Stimulated activated CD4-positive, alpha-beta T cell treated with anti-CD3 and anti-CD28 coated beads, Interleukin-4, amount 100 ng/mL, for 1 hour (primary cell): ENCODE measurements around the gene HEXIM1.

ENCODE experiments used
- DNase-seq: peaks from one replicate; pipeline ENCODE4 v3.0.0-alpha.2; 2020

The HEXIM1 gene

DNA sequence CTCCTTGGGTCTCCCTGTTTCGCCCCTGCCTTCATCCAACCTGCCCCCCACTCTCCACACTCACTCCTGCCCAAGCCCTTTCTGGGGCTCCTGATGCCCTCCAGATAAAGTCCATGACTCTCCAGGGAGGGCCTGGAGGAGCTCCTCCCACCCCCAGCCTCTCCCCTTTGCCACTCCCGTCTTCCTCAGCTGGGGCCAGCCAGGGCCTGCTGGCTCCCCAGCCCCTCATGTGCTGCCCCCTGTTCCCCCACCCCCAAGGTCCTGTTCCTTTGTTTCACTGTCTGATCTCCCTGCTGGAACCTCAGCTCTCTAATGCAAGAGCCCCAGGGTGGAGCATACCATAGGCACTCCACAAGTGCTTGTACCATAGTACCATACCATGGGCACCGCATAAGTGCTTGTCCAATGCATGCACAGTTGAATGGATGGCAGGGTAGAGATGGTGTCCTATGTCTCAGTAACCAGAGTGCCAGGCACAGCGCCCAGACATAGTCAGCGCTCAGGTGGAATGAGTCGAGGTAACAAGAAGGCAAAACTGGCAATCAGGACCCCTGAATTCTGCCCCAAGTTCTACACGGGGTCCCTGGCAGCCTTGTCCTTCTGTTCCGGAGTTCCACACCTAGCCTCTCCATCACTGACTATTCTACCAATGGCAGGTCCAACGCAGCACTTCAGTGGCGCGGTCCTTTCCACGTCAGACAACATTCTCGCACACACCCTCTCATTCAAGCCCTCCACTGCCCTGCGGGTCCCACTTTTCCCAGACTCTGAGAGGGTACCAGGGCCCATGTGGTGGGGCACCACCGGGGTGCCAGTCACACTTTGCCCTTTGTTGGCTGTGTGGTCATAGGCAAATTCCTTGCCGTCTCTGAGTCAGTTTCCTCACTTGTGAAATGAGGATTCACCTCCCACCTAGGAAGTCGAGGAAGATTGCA lies 17.3 kb upstream of the HEXIM1 start:
- DNase-seq: no peak

DNA sequence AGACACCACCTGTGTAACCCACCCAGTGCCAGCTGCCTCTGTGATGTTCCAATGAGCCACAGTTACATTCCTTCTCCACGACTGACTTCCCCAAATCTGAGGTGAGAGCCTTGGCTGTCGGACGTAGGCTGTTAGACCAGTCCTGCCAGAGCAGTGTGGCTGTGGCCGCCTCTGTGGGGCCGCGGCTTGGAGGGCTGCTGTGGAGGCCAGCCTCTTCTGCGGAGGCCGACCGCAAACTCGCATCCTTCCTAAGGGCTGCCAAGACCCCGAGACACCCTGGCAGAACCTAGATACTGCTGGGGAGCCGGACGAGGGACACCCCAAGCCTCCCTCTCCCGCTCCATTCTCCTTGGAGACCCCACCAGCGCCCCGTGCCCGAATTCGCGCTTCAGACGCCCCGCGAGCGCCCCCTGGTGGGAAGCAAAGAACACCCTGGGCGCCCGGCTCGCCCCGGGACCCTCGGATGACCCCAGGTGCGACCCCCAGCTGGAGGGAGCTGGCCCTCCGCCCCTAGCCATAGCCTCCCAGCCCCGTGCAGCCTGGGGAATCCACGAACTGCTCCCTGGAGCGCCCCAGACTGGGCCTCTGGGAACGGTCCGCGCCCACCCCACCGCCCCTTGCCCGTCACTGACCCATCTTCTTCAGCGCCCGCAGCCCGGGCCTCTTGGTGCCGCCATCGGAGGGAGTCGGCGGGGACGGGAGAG lies 16.5 kb upstream of the HEXIM1 start:
- DNase-seq: peak; percentile 66

DNA sequence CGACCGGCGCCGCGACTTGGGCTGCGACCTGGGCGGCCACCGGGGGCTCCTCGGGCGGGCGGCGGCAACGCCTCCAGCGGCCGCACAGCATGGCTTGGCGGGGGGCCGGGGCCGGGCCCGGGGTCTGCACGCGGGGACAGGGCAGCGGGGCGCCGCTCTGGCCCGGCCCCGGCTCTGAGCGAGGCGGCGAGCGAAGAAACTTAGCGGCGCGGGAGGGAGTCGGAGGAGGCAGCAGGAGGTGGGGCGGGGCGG lies 16.0 kb upstream of the HEXIM1 start, which contains the start of gene PLCD3:
Gene PLCD3 (minus strand): TSS at position 196 of the 252 bp plus-strand sequence. CDS start 105 bp downstream, at position 91.
- no peak for DNase-seq

DNA sequence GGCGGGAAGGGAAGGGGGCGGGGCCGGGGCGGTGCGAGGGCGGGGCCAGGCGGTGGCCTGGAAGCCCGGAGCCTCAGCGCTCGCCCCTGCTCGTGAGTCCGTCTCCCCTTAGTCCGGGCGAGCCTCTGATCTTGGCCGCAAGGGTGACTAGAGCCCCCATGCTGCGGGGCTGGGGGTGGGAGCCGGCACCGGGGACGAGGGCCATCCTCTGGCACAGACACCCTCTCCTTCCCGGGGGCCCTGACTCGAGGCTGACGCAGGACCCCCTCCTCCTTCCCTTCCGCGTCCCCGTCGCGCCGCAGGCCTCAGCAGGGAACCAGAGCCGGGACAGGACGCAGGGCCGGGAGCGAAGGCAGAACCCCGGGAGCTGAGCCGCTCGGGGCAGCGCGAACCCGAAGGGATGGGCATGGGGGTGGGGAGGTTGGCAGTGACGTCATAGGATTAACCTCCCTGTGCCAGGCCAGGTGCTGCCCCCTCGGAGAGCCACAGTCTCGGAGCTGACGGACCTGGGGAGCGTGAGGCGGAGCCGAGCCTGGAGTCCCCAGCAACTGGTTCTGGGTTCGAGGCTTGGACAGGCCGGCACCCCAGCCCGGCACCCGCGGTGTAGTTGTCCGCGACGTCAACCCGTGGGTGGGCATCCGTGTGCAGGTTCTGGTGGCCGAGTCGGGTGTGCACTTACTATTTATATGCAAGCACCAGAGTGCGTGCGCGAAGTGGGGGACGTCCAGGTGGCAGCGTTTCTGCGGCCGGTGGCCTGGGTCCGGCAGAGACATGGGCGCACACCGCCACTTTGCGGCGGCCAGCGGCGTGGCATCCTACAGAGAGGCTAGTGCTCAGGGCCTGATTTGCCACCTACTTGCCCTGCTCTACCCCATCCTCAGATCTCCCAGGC lies 15.5 kb upstream of the HEXIM1 start:
- peak; percentile 73 for DNase-seq

DNA sequence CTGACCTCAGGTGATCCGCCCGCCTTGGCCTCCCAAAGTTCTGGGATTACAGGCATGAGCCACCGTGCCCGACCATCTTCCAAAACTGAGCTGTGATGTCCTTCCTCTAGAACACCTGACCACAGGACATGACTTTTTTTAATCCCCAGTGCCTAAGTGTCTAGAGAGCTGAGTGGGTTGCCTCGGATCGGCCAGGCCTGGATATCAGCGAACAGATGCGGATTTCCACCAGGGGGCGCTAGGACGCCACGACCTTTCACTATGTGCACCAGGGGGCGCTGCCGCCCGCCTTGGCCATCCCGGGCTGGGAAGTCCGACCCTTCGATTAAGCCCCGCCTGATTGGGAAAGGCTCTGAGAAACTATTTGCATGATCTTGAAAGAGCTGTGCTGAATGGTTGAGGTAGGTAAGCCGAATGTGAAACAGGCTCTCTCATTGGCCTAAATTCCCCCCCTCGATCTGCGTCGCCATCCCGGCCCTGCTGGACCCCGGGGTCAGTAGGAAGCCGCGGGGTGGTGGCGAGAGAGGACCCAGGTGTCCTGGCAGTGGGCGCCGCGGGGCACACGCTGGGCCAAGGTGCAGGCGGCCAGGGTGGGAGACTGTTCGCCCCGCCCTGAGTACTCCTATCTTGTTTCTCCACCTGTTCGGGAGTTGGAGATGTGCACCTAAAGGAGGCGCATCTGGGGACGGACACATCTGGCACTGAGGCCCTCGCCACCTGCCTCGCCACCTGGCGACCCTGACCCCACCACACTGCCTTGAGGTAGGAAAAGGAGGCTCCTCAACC lies 12.9 kb upstream of the HEXIM1 start, which contains the start of gene ACBD4:
Gene ACBD4 (plus strand): TSS at position 496 of the 786 bp plus-strand sequence. CDS start 458 bp downstream, outside the sequence.
- peak; percentile 96 for DNase-seq

DNA sequence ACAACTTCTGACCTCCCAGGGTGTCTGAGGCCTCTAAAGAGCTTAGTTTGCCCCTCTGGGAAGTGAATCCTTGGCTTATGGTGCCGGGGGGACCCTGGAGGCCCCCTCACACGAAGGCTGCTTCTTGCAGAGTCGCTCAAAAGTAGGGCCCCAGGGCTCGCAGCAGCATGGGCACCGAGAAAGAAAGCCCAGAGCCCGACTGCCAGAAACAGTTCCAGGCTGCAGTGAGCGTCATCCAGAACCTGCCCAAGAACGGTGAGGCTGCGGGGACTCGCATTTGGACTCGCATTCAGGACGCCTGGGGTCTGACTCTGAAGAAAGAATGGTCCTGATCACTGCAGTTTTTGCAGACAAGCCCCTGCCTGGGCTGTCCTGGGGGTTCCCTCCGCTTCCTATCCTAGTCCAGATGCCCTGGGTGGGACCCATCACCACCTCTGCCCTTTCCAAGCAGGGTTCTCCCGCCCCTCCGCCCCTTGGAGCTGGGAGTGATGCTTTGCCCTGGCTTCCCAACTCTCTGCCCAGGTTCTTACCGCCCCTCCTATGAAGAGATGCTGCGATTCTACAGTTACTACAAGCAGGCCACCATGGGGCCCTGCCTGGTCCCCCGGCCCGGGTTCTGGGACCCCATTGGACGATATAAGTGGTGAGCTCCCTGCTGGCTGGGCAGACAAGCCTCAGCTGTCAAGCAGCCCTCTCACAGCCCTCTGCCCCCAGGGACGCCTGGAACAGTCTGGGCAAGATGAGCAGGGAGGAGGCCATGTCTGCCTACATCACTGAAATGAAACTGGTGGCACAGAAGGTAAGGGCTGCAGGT lies 12.1 kb upstream of the HEXIM1 start:
- no peak for DNase-seq

DNA sequence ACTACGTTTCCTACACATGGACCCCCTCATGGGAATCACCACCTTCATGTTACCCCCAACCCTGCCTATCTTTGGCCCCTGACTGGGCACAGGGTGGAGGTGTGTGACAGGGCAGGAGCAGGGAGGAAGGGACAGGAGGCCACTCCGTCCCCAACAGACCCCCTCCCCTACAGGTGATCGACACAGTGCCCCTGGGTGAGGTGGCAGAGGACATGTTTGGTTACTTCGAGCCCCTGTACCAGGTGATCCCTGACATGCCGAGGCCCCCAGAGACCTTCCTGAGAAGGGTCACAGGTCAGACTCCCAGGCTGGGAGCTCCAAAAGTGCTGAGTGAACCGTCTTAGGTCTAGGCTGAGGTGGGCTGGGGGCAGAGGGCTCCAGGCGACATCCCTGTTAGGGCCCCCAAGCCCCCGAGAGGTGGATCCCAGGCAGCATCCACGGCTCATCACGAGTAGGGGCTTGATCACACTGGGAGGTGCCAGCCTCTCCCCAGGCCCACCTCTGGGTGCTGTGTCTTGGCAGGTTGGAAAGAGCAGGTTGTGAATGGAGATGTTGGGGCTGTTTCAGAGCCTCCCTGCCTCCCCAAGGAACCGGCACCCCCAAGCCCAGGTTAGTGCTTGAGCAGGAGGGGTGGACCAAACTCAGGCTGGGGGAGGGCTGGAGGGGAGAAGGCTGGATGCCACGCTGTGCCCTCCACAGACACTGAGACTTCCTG lies 11.3 kb upstream of the HEXIM1 start:
- DNase-seq: no peak

DNA sequence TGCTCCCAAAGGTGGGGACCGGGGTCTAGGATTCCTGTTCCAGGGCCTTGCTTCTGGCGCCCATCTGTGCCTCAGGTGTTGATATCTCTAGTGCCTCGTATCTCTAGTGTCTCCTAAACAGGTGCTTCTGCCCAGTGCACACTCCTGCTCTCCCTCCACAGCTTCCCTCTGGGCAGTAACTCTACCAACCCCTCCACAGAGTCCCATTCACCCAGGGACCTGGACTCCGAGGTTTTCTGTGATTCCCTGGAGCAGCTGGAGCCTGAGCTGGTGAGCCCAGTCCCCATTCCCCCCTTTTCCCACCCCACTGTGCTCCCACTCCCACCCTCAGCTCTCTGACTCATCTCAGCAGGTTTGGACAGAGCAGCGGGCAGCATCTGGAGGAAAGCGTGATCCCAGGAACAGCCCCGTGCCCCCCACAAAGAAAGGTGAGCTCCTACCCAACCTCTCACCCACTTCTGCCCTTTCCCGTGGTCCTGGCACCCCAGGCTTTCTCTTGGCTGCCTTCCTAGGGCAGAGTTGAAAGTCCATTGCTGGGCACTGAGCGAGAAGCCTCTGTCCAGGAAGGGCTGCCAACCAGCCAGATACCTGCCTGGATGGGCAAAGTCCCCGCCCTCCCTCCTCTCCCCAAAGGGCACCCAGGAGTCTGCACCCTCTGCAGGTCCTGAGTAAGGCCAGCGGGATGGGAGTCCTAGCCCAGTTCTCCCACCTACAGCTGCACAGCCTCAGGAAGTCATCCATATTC lies 10.5 kb upstream of the HEXIM1 start:
- no peak for DNase-seq

DNA sequence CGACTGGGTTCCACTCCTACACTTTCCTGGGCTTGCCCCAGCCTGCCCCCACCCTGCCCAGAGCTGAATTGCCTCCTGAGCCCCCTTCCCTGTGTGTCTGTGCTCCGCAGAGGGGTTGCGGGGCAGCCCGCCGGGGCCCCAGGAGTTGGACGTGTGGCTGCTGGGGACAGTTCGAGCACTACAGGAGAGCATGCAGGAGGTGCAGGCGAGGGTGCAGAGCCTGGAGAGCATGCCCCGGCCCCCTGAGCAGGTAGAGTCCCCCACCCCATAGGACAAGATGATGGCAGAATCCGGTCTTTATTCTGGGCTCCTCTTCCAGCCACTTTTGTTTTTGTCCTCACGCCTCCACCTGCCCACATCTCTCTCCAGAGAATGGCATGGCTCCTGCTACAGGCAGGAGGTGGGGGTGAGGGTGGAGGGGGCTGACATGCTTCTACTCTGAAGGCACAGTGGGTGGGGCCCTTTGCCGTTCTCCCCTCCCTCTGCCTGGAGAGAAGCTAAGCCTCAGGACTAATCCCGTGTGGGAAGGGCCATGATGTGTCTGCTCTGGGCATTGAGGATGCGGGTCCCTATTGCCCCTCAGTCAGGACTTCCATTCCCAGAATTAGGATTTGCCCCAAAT lies 9.3 kb upstream of the HEXIM1 start:
- no peak for DNase-seq

DNA sequence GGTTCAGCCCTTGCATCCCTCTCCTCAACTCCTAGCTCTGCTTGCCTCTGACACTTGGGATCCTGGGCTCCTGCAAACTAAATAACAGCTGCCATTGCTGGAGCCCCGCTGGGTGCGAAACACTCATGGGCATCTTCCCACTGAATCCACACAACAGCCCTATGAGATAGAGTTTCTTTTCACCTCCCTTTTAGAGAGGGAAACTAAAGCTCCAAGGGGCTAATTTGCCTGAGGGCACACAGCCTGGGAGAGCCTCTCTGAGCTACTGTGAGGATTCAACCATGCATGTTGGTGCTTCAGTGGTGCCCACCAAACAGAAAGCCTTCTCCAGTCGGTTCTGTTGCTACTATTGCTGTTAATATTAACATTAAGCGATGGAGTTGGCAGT lies 8.7 kb upstream of the HEXIM1 start:
- no peak for DNase-seq

DNA sequence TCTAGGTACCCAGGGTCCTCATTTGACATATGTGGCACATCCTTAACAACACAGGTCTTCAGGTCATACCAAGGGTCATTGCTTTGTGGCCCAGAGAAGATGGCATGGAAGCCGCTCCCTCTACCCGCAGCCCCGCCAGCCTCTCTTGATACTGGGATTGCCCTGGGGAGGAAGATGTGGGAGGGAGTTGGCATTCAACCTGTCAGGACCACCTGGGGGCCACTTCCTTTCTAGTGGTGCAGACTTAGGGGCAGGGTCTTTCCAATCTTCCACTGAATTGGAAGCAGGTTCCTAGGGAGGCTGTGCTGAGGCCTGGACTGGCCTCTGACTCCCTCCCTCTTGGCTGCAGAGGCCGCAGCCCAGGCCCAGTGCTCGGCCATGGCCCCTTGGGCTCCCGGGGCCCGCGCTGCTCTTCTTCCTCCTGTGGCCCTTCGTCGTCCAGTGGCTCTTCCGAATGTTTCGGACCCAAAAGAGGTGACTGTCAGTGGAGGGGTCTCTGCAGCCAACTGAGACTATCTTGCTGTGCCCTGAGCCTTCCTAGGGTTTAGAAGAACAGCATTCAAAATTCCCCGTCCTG lies 5.1 kb upstream of the HEXIM1 start:
- no peak for DNase-seq

DNA sequence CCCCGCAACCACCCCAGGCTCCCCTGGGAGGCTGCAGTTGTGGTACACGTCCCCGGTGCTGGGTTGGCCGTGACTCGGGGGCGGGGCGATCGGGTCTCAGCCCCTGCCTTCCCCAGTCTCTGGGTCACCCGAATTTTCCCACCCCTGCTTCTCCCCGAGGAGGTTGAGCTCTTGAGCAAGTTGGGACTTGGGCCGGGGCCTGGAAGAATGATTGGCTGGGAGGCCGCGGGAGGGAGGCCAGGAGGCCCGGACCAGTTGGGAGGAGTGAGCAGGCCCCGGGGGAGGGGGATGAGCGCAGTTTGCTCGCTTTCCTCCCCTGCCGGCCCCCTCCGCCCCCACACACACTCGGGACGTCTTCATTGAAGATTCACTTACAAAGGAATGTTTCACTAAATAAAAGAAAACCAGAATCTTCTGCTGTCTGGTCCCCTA lies 4.5 kb upstream of the HEXIM1 start:
- peak; percentile 41 for DNase-seq

DNA sequence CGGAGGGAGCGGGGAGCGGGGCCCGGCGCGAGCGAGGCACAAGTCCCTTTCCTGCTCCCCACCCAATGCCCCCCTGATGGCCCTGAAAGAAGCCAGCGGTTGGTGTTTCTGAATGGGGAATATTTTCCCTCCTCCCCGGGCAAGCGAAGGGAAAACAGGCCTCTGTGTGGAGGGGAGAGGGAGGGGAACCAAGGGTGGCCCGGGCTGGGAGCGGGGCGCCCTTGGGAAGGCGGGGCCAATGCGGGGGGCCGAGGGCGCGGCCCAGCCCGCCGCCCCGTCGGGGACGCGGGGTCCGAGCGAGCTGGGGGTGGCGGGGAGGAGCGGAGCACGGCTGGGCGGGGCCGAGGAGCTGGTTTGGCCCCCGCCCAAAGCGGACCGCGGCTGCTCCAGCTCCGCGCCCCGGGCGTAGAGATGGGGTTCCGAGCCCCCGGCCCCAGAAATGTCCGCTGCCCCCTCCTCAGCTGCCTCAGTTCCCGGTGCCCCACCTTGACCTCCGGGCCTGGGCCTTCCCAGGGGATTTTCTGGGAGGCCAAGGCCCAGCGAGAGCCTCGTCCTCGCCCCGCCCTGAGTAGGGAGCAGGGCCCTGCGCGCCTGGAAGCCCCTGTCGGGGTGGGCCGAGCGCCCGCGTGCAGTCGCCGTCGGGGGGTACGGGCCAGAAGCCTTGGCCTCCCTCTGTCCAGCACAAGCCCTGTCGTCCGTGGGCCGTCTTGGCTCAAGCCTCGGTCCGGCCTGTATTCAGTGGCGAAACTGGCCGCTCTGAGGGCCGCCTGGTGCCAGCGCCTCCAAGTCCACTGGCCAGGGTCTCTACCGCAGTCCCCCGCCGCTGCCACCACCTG lies 3.9 kb upstream of the HEXIM1 start:
- peak; percentile 36 for DNase-seq

DNA sequence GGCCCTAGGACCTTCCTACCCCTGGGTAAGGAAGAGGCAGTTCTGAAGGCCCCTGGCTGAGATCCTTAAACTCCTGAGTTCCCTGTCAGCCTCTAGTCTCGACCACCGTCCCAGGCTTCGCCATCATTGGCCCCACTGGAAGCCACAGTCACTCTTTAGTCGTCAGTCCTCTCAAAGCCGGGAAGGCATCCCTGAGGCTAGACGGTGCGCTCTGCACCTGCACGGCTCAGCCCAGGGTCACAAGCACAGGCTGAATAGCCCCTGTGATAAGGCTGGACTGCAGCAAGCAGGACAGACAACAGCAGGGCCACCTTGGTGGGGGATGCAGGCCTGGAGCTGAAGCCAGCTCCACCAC lies 3.3 kb upstream of the HEXIM1 start:
- DNase-seq: no peak

DNA sequence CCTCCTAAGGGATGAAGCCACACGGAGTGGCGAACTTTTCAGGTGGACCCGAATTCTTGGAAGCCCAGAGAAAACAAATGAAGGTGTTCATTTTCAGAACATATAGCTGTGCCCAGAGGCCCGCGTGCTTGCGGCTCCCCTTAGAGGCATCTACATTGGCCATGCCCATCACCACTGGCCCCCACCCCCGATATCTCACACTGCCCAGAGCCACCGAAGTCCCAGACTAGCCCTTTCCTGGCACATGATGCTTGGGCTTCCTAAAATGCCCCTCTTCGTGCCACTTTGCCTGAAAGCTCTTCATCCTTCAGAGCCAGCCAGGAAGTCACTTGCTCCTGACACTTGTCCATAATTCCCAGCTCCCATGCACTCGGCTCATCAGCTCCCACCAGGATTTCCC lies 2.1 kb upstream of the HEXIM1 start:
- no peak for DNase-seq

DNA sequence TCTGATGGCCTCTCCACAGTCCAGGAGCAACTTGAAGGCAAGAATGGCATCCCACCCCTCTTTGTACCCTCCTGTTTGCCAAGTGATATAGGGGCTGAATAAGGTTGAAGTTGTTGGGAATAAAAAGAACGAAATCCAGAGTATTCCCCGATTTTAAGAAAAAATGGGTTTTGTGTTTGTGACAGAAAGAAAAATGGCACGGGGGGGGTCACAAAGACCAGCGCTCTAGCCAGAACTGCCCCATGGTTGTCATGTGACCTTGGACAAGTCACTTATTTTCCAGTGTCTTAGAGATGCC lies 1.7 kb upstream of the HEXIM1 start:
- no peak for DNase-seq

DNA sequence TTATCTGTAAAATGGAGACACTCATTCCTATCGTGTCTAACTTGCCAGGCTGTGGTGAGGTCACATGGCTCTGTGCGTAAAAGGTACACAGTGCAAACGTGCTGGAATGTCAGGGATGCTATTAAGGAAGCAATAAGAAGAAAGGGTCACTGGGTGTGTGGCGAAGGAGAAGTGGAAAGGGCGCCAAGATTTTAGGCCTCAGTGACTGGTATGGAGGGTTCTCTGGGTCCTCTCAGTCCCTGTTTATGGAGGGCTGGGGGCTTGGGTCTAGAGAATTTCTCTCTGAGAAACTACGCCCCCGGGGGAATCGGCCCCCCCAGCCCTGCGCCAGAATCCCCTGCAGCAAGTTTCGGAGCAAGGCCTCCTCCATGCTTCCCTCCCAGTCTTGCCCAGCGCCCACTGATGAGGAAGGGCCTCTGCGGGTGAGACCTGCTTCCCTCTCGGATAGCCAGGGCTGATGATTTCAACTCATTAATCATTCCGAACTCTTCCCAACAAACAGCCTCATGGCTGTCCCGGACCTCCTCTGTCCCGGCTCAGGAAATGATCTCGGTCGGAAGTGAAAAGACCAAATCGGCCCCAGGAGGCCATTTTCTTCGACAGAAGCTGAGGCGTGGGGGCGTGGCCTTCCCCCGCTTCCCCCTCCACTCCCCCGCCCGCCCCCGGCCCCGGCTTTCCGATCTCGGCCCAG lies 1.2 kb upstream of the HEXIM1 start:
- DNase-seq: no peak
